Activated CD8-positive, alpha-beta T cell treated with anti-CD3 and anti-CD28 coated beads, Interleukin-2, amount 10 ng/mL, durations not matched to agents 7 days and 5 days (primary cell): ENCODE results near the gene FAR1. TPM values are rescaled to one million over a fixed set of nuclear protein-coding genes. Genes with fewer than 3 reads are reported as not detected.
"Not testable (repeated sequence)": the region's sequence is repeated elsewhere in the genome, so short reads cannot be mapped to it uniquely, and the experiment has no call there.

Experiments
- ATAC-seq: fragments of 150-1000 bp; cut with Tn5 transposase; one replicate; pipeline ENCODE4 v1.10.0; 2021; ENCODE audit warnings: moderate library complexity
- CTCF ChIA-PET: fragments of 350-600 bp; sonication (Branson Sonifier 250); formaldehyde crosslinking; loops from one replicate; lab custom pipeline; 2021; ENCODE audit warnings: antibody characterized with exemption; lab: Charles Lee
- POLR2A ChIA-PET: fragments of 350-600 bp; sonication (Branson Sonifier 250); formaldehyde crosslinking; loops from one replicate; lab custom pipeline; 2021; ENCODE audit warnings: antibody characterized with exemption; lab: Charles Lee
- DNase-seq: peaks from one replicate; pipeline ENCODE4 v3.0.0-alpha.2; 2020
- H3K27ac Mint-ChIP-seq: one replicate; pipeline ENCODE4 v1.8.0; 2021; ENCODE audit warnings: mild to moderate bottlenecking, mixed read lengths
- H3K27me3 Mint-ChIP-seq: one replicate; pipeline ENCODE4 v1.8.0; 2021; ENCODE audit warnings: low read depth, mixed read lengths
- H3K36me3 Mint-ChIP-seq: one replicate; pipeline ENCODE4 v1.8.0; 2021; ENCODE audit warnings: low read depth, mixed read lengths
- H3K4me1 Mint-ChIP-seq: one replicate; pipeline ENCODE4 v1.8.0; 2021; ENCODE audit warnings: low read depth, mixed read lengths
- H3K4me3 Mint-ChIP-seq: one replicate; pipeline ENCODE4 v1.8.0; 2021; ENCODE audit warnings: mild to moderate bottlenecking, mixed read lengths
- H3K9me3 Mint-ChIP-seq: one replicate; pipeline ENCODE4 v1.8.0; 2022; ENCODE audit warnings: mixed read lengths; ENCODE audit not compliant: insufficient read depth
- total RNA-seq, 2 experiments: library from RNA; stranded (reverse); gene quantifications; one replicate each; pipeline ENCODE4 v1.2.3, GENCODE V29; 2021

FAR1 gene
- total RNA-seq, 2 experiments from 2014 or later, result 65.3 to 65.8 TPM

- Mint-ChIP-seq H3K4me1 (peaks cover 5% of the 10 kb centered on the region), H3K4me3 (no peak overlapping the region), H3K27ac (no peak overlapping the region), H3K9me3 (no peaks in the 10 kb centered on the region), H3K27me3 (no peaks in the 10 kb centered on the region), H3K36me3 (peaks cover 42% of the 10 kb centered on the region)
- CTCF ChIA-PET, result no interaction called here
- POLR2A ChIA-PET, result no interaction called here
- ATAC-seq (no peak), DNase-seq (no peak)
Measured at GRCh38 chr11:13721760-13722159, 53.3 kb downstream of the FAR1 start.

GRCh38 chr11:13726456-13726855 lies 58.0 kb downstream of the FAR1 start:
- ChIA-PET CTCF (no interaction called here), POLR2A (no interaction called here)
- Mint-ChIP-seq H3K9me3 (no peaks in the 10 kb centered on the region), H3K4me1 (no peaks in the 10 kb centered on the region), H3K4me3 (no peak overlapping the region), H3K27me3 (no peaks in the 10 kb centered on the region), H3K36me3 (peaks cover 40% of the 10 kb centered on the region), H3K27ac (no peak overlapping the region)
- DNase-seq (no peak), ATAC-seq (no peak)

DNA sequence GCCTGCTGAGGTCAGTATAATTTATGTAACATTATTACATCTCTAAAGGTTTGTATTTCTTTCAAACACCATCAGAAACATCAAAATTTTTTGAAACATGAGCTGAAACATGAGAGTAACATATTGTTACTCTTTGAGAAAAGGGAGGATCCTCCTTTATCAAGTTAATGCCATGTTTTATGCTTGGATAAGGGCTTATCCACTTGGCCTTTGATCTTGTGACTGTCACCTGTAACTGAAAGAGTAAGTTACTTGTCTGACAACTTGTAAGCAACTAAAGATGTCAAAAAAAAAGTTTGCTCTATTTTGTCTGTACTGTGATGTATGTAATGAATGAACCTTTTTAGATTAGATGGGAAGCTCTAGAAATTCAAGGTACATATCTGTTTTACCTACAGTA lies 59.6 kb downstream of the FAR1 start:
- ChIA-PET POLR2A (no interaction called here), CTCF (no interaction called here)

GRCh38 chr11:13734530-13734929 lies 66.1 kb downstream of the FAR1 start:
- H3K27ac Mint-ChIP-seq, result no peak overlapping the region

More for the DNA sequence above, 59.6 kb downstream of the FAR1 start:
- no peak for ATAC-seq
- Mint-ChIP-seq H3K27ac (no peak overlapping the region), H3K9me3 (no peaks in the 10 kb centered on the region), H3K36me3 (peaks cover 36% of the 10 kb centered on the region), H3K27me3 (no peaks in the 10 kb centered on the region), H3K4me1 (no peaks in the 10 kb centered on the region), H3K4me3 (no peak overlapping the region)
- no peak for DNase-seq

GRCh38 chr11:13745165-13745564 lies 76.7 kb downstream of the FAR1 start:
- DNase-seq (no peak), ATAC-seq (no peak)
- Mint-ChIP-seq H3K36me3 (no peaks in the 10 kb centered on the region), H3K9me3 (no peaks in the 10 kb centered on the region), H3K27me3 (peaks cover 13% of the 10 kb centered on the region), H3K4me1 (no peaks in the 10 kb centered on the region), H3K27ac (no peak overlapping the region), H3K4me3 (no peak overlapping the region)
- CTCF ChIA-PET, result interaction anchor here (1.0 kb wide), 1 partner anchor 10 kb away, joined by 3 read pairs; no protein-coding TSS in a partner anchor
- POLR2A ChIA-PET, result interaction anchor here (0.6 to 0.9 kb wide), 2 partner anchors 9 to 283 kb away, joined by 3 read pairs; no protein-coding TSS in a partner anchor

More at GRCh38 chr11:13734530-13734929, 66.1 kb downstream of the FAR1 start:
- no peak for DNase-seq
- CTCF ChIA-PET, result no interaction called here
- no peak overlapping the region for H3K4me3 Mint-ChIP-seq
- POLR2A ChIA-PET, result no interaction called here
- no peak for ATAC-seq
- H3K9me3 Mint-ChIP-seq, result no peaks in the 10 kb centered on the region
- peaks cover 7% of the 10 kb centered on the region for H3K27me3 Mint-ChIP-seq
- peaks cover 6% of the 10 kb centered on the region for H3K36me3 Mint-ChIP-seq
- H3K4me1 Mint-ChIP-seq, result no peaks in the 10 kb centered on the region

- H3K27ac Mint-ChIP-seq, H3K36me3 Mint-ChIP-seq, H3K4me1 Mint-ChIP-seq, H3K9me3 Mint-ChIP-seq, H3K4me3 Mint-ChIP-seq, POLR2A ChIA-PET, DNase-seq, ATAC-seq, CTCF ChIA-PET: not testable (repeated sequence)
- H3K27me3 Mint-ChIP-seq, result peaks cover 18% of the 10 kb centered on the region
Measured at GRCh38 chr11:13753316-13753715, 84.8 kb downstream of the FAR1 start.

GRCh38 chr11:13759050-13759449 lies 90.6 kb downstream of the FAR1 start:
- CTCF ChIA-PET, result no interaction called here
- Mint-ChIP-seq H3K4me3 (no peak overlapping the region), H3K9me3 (no peaks in the 10 kb centered on the region), H3K36me3 (no peaks in the 10 kb centered on the region), H3K27me3 (peaks cover 3% of the 10 kb centered on the region), H3K27ac (no peak overlapping the region), H3K4me1 (no peaks in the 10 kb centered on the region)
- POLR2A ChIA-PET, result no interaction called here
- ATAC-seq (no peak), DNase-seq (no peak)

- Mint-ChIP-seq H3K27ac (no peak overlapping the region), H3K4me1 (no peaks in the 10 kb centered on the region), H3K4me3 (no peak overlapping the region), H3K27me3 (no peaks in the 10 kb centered on the region), H3K9me3 (no peaks in the 10 kb centered on the region), H3K36me3 (no peaks in the 10 kb centered on the region)
- ChIA-PET CTCF (interaction anchor here (1.1 to 2.9 kb wide), 2 partner anchors 12 to 388 kb away, joined by 3 to 11 read pairs; no protein-coding TSS in a partner anchor), POLR2A (no interaction called here)
- no peak for ATAC-seq
- no peak for DNase-seq
Measured at GRCh38 chr11:13760115-13760514, 91.6 kb downstream of the FAR1 start.

DNA sequence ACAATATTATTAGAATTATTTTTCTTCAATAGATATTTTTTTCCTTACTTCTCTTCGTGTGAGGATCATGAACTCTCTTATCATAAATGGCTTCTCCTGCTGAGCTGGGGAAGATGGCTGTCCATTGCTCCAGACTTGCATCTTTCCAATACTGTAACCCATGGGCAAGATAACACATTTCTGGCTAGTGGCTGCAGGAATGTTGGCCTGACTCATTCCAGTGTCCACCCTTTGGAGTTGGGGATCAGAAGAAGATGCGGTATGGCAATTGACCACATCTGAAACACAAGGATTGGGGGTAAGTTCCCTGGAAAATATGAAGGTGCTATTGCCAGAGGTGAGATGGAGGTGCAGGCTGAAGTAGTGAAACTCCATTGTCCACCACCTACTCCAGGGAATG lies 92.8 kb downstream of the FAR1 start:
- CTCF ChIA-PET, result interaction anchor here (2.9 kb wide), 1 partner anchor 11 kb away, joined by 11 read pairs; no protein-coding TSS in a partner anchor
- POLR2A ChIA-PET, result no interaction called here
- no peak overlapping the region for H3K27ac Mint-ChIP-seq
- no peaks in the 10 kb centered on the region for H3K4me1 Mint-ChIP-seq
- DNase-seq, result no peak
- H3K27me3 Mint-ChIP-seq, result no peaks in the 10 kb centered on the region
- H3K36me3 Mint-ChIP-seq, result no peaks in the 10 kb centered on the region
- no peak overlapping the region for H3K4me3 Mint-ChIP-seq
- ATAC-seq, result no peak
- no peaks in the 10 kb centered on the region for H3K9me3 Mint-ChIP-seq

DNA sequence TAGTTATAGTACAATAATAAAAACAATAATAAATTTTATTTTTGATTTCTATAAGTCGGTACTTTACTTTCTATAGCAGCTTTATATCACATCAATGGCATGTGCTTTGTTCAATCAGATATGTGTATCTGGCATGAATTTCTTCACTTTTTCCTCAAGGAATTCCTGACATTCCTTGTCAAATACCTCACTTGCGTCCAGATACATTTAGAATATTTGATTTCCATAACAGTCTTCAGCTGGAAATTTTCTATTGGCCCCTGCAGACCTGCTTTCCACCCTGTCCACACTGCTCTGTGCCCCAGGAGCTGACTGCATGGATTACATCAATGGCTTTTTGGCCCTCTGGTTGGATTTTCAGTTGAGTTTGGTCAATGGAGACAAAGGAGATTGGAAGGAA lies 93.2 kb downstream of the FAR1 start:
- ChIA-PET POLR2A (no interaction called here), CTCF (interaction anchor here (2.9 kb wide), 1 partner anchor 10 kb away, joined by 11 read pairs; no protein-coding TSS in a partner anchor)
- no peaks in the 10 kb centered on the region for H3K9me3 Mint-ChIP-seq
- ATAC-seq, result no peak
- H3K27me3 Mint-ChIP-seq, result no peaks in the 10 kb centered on the region
- H3K36me3 Mint-ChIP-seq, result no peaks in the 10 kb centered on the region
- no peaks in the 10 kb centered on the region for H3K4me1 Mint-ChIP-seq
- no peak overlapping the region for H3K27ac Mint-ChIP-seq
- H3K4me3 Mint-ChIP-seq, result no peak overlapping the region
- DNase-seq, result no peak

DNA sequence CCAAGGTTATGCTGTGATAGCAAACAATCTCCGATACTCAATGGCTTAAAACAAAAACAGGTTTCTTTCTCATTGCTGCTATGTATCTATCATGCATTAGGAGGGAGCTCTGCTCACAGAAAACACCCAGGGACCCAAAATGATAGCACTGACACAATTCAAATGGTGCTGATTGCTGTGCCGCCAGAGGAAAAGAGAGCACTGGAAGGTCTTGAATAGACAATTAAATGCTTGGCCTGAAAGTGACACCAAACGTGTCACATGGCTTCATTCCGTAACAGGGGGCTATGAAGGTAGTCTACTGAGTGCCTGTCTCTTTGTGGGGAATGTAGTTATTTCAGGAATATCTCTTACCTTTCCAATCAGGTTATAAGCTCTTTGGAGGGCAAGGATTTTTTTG lies 94.2 kb downstream of the FAR1 start:
- H3K27ac Mint-ChIP-seq, result no peak overlapping the region
- CTCF ChIA-PET, result interaction anchor here (1.1 kb wide), 1 partner anchor 10 kb away, joined by 4 read pairs; no protein-coding TSS in a partner anchor
- POLR2A ChIA-PET, result no interaction called here
- no peak for DNase-seq
- H3K4me3 Mint-ChIP-seq, result no peak overlapping the region
- no peaks in the 10 kb centered on the region for H3K36me3 Mint-ChIP-seq
- no peaks in the 10 kb centered on the region for H3K27me3 Mint-ChIP-seq
- H3K9me3 Mint-ChIP-seq, result no peaks in the 10 kb centered on the region
- H3K4me1 Mint-ChIP-seq, result no peaks in the 10 kb centered on the region
- ATAC-seq, result no peak

DNA sequence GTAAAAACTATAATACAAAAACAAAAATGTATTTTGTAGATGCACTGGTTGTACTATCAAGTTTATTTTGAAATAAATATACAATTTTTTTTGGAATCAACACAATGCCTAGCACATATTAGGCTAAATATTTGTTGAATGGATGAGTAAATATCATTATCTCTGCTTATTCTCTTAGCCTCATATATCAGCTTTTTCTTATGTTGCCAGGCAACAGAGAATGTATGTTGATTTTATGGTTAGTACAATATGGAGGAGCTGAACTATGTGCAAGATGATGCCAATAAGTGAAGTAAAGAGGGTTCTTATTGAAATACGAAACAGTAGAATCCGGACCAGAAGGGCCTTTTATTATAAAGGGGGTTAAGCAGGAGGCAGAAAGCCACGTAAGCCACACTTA lies 94.9 kb downstream of the FAR1 start:
- ATAC-seq (no peak), DNase-seq (no peak)
- Mint-ChIP-seq H3K27ac (no peak overlapping the region), H3K4me3 (no peak overlapping the region), H3K9me3 (no peaks in the 10 kb centered on the region), H3K27me3 (no peaks in the 10 kb centered on the region), H3K36me3 (no peaks in the 10 kb centered on the region), H3K4me1 (no peaks in the 10 kb centered on the region)
- CTCF ChIA-PET, result interaction anchor here (1.1 kb wide), 1 partner anchor 9 kb away, joined by 4 read pairs; no protein-coding TSS in a partner anchor
- POLR2A ChIA-PET, result no interaction called here

GRCh38 chr11:13765886-13766285 lies 97.4 kb downstream of the FAR1 start:
- Mint-ChIP-seq H3K9me3 (no peaks in the 10 kb centered on the region), H3K27me3 (peaks cover 3% of the 10 kb centered on the region), H3K4me1 (no peaks in the 10 kb centered on the region), H3K4me3 (no peak overlapping the region), H3K27ac (no peak overlapping the region), H3K36me3 (no peaks in the 10 kb centered on the region)
- POLR2A ChIA-PET, result no interaction called here
- ATAC-seq (no peak), DNase-seq (no peak)
- CTCF ChIA-PET, result no interaction called here
